ENCODE measurements around the gene SAMMSON.

The SAMMSON gene

GRCh38 chr3:70042641-70043040 is 43.1 kb downstream of the SAMMSON start:
- TF ChIP-seq GABPA (IDR thresholded peaks at IDR 0.05; ENCODE audit: low read depth), result no peak
- no peak for TF ChIP-seq REST (IDR thresholded peaks at IDR 0.05; ENCODE audit: insufficient replicate concordance, low read depth)
- no peak for TF ChIP-seq POLR2AphosphoS5 (IDR thresholded peaks at IDR 0.05; ENCODE audit: low read depth)
- no peak for TF ChIP-seq SPI1 (IDR thresholded peaks at IDR 0.05; ENCODE audit: borderline replicate concordance, low read depth)
- TF ChIP-seq CTCF (IDR thresholded peaks at IDR 0.05; ENCODE audit: insufficient read depth, low read length), result no peak
- Histone ChIP-seq H3K27ac (replicated peaks) (no peak overlapping the region), H3K4me3 (replicated peaks; ENCODE audit: insufficient read depth, low read length) (no peak overlapping the region), H3K27me3 (ENCODE audit: insufficient read depth, poor library complexity, severe bottlenecking) (no peaks in the 10 kb centered on the region)
- no peak for DNase-seq (ENCODE audit: low read depth in 1 of 2, low spot score in 1 of 2)

GRCh38 chr3:70049761-70050160 is 50.2 kb downstream of the SAMMSON start:
- no peak for DNase-seq (ENCODE audit: low read depth in 1 of 2, low spot score in 1 of 2)
- no peak overlapping the region for H3K27ac ChIP-seq (replicated peaks)
- H3K27me3 ChIP-seq (ENCODE audit: insufficient read depth, poor library complexity, severe bottlenecking), result no peaks in the 10 kb centered on the region
- H3K4me3 ChIP-seq (replicated peaks; ENCODE audit: insufficient read depth, low read length), result no peak overlapping the region
- TF ChIP-seq POLR2AphosphoS5 (IDR thresholded peaks at IDR 0.05; ENCODE audit: low read depth) (no peak), GABPA (IDR thresholded peaks at IDR 0.05; ENCODE audit: low read depth) (no peak), SPI1 (IDR thresholded peaks at IDR 0.05; ENCODE audit: borderline replicate concordance, low read depth) (no peak), REST (IDR thresholded peaks at IDR 0.05; ENCODE audit: insufficient replicate concordance, low read depth) (no peak), CTCF (IDR thresholded peaks at IDR 0.05; ENCODE audit: insufficient read depth, low read length) (no peak)

GRCh38 chr3:70053293-70053692 is 53.8 kb downstream of the SAMMSON start:
- Histone ChIP-seq H3K27me3 (ENCODE audit: insufficient read depth, poor library complexity, severe bottlenecking) (peaks cover 3% of the 10 kb centered on the region), H3K4me3 (replicated peaks; ENCODE audit: insufficient read depth, low read length) (no peak overlapping the region), H3K27ac (replicated peaks) (no peak overlapping the region)
- TF ChIP-seq CTCF (IDR thresholded peaks at IDR 0.05; ENCODE audit: insufficient read depth, low read length), result no peak
- TF ChIP-seq GABPA (IDR thresholded peaks at IDR 0.05; ENCODE audit: low read depth), result no peak
- no peak for TF ChIP-seq POLR2AphosphoS5 (IDR thresholded peaks at IDR 0.05; ENCODE audit: low read depth)
- TF ChIP-seq SPI1 (IDR thresholded peaks at IDR 0.05; ENCODE audit: borderline replicate concordance, low read depth), result no peak
- TF ChIP-seq REST (IDR thresholded peaks at IDR 0.05; ENCODE audit: insufficient replicate concordance, low read depth), result no peak
- DNase-seq (ENCODE audit: low read depth in 1 of 2, low spot score in 1 of 2), result peak in 1 of 2 experiments; percentile 9
